Activated CD4-positive, alpha-beta T cell treated with anti-CD3 and anti-CD28 coated beads, Interleukin-2, Interleukin-4, amounts not matched to agents 100 ng/mL and 50 ng/mL, durations not matched to agents 16 hours and 8 hours (primary cell): Measurements from ENCODE around the gene KRTAP5-6.
A peak's percentile ranks its signal among the peaks of the same experiment; 100 is the strongest.

Source experiments
- DNase-seq: peaks from one replicate; pipeline ENCODE4 v3.0.0-alpha.2; 2020; ENCODE audit warnings: low spot score

The KRTAP5-6 gene

GRCh38 chr11:1702506-1702905 lies 5.5 kb downstream of the KRTAP5-6 start:
- DNase-seq: no peak

- no peak for DNase-seq
Observed at GRCh38 chr11:1703146-1703545, 6.2 kb downstream of the KRTAP5-6 start.

- peak; percentile 36 for DNase-seq
Observed at GRCh38 chr11:1705126-1706052, 8.4 kb downstream of the KRTAP5-6 start.

- DNase-seq: peak; percentile 15
Observed at GRCh38 chr11:1706634-1707400, 9.8 kb downstream of the KRTAP5-6 start.

- DNase-seq: no peak
Observed at GRCh38 chr11:1707751-1708150, 10.8 kb downstream of the KRTAP5-6 start.

- DNase-seq: no peak
Observed at GRCh38 chr11:1708716-1709115, 11.7 kb downstream of the KRTAP5-6 start.

- no peak for DNase-seq
Observed at GRCh38 chr11:1714908-1715885, 18.2 kb downstream of the KRTAP5-6 start.

- no peak for DNase-seq
Observed at GRCh38 chr11:1717745-1718144, 20.8 kb downstream of the KRTAP5-6 start.

GRCh38 chr11:1718326-1718725 lies 21.3 kb downstream of the KRTAP5-6 start:
- no peak for DNase-seq

GRCh38 chr11:1719781-1720180 lies 22.8 kb downstream of the KRTAP5-6 start:
- no peak for DNase-seq

- DNase-seq: peak; percentile 46
Observed at GRCh38 chr11:1727096-1727690, 30.2 kb downstream of the KRTAP5-6 start.

- DNase-seq: no peak
Observed at GRCh38 chr11:1727861-1728260, 30.9 kb downstream of the KRTAP5-6 start.

- DNase-seq: no peak
Observed at GRCh38 chr11:1728301-1728700, 31.3 kb downstream of the KRTAP5-6 start.

GRCh38 chr11:1728931-1729691 lies 32.1 kb downstream of the KRTAP5-6 start:
- peak; percentile 23 for DNase-seq

GRCh38 chr11:1729692-1730011 lies 32.7 kb downstream of the KRTAP5-6 start:
- no peak for DNase-seq

GRCh38 chr11:1730059-1730629 lies 33.1 kb downstream of the KRTAP5-6 start:
- DNase-seq: no peak

- no peak for DNase-seq
Observed at GRCh38 chr11:1731451-1732059, 34.6 kb downstream of the KRTAP5-6 start.

GRCh38 chr11:1732418-1733008 lies 35.5 kb downstream of the KRTAP5-6 start:
- DNase-seq: no peak

GRCh38 chr11:1733009-1733715 lies 36.2 kb downstream of the KRTAP5-6 start:
- DNase-seq: no peak
